Hepatocyte (in vitro differentiated cells): Measurements from ENCODE around the gene ZNF8.

Source experiments
- EZH2 ChIP-seq: fragments of 200-600 bp; sonication (generic); IDR thresholded peaks from 2 replicates; pipeline ENCODE4 v1.6.1; 2016; ENCODE audit warnings: antibody characterized with exemption, mild to moderate bottlenecking, borderline replicate concordance
- TF ChIP-seq, protein P1 (sequence below): fragments of 200-600 bp; sonication (generic); IDR thresholded peaks from 2 replicates; pipeline ENCODE4 v1.5.1; 2016; ENCODE audit warnings: antibody characterized with exemption, mild to moderate bottlenecking; ENCODE audit not compliant: poor library complexity

GRCh38 chr19:58325311-58326022 lies 46.7 kb downstream of the ZNF8 start:
- TF ChIP-seq, protein P1, sequence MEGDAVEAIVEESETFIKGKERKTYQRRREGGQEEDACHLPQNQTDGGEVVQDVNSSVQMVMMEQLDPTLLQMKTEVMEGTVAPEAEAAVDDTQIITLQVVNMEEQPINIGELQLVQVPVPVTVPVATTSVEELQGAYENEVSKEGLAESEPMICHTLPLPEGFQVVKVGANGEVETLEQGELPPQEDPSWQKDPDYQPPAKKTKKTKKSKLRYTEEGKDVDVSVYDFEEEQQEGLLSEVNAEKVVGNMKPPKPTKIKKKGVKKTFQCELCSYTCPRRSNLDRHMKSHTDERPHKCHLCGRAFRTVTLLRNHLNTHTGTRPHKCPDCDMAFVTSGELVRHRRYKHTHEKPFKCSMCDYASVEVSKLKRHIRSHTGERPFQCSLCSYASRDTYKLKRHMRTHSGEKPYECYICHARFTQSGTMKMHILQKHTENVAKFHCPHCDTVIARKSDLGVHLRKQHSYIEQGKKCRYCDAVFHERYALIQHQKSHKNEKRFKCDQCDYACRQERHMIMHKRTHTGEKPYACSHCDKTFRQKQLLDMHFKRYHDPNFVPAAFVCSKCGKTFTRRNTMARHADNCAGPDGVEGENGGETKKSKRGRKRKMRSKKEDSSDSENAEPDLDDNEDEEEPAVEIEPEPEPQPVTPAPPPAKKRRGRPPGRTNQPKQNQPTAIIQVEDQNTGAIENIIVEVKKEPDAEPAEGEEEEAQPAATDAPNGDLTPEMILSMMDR: no peak
- TF ChIP-seq EZH2: no peak
